ENCODE data around the gene IL15RA.

DNA sequence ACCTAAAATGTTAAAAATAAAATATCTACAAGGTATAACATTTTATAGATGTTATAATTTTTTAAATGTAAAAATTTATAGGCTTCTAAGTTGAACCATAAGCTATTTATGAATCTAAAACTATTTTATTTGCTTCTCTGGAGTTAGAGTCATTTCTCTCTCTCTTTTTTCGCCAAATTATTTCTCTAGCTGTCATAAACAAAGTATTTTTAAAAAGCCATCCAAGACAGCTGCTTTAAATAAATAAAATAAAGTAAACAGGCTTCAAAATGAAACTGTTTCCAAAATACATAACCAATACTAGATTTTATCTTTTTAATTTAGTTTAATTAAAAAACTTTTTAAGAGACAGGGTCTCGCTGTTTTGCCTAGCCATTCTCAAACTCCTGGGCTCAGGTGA is 12.4 kb upstream of the IL15RA start:
- TF ChIP-seq POLR2AphosphoS5 (IDR thresholded peaks at IDR 0.05) (no peak), CTCF (IDR thresholded peaks at IDR 0.05) (no peak), POLR2A (IDR thresholded peaks at IDR 0.05) (no peak)
